ENCODE results near the gene MAOA.

GRCh38 chrX:43717161-43717560, 61.1 kb downstream of the MAOA start:
- TF ChIP-seq CTCF (IDR thresholded peaks at IDR 0.05) (no peak), ZFX (IDR thresholded peaks at IDR 0.05; ENCODE audit: borderline replicate concordance) (no peak)
